H1 (cell line): ENCODE measurements around the gene ZNF211. TPM values are rescaled to one million over a fixed set of nuclear protein-coding genes. Genes with fewer than 3 reads are reported as not detected.

Source experiments
- CTCF ChIA-PET: fragments of 300-600 bp; sonication (Branson Sonifier 250); formaldehyde crosslinking; loops from one replicate; lab custom pipeline; 2021; ENCODE audit not compliant: partially characterized antibody; lab: Charles Lee
- POLR2A ChIA-PET: fragments of 300-600 bp; sonication (Branson Sonifier 250); formaldehyde crosslinking; loops from one replicate; lab custom pipeline; 2021; ENCODE audit warnings: inconsistent platforms; ENCODE audit not compliant: partially characterized antibody; lab: Charles Lee
- DNase-seq, 2 experiments: peaks; one replicate each; pipeline versions ENCODE4 v3.0.0 to v3.0.0-alpha.2; 2010 to 2022; ENCODE audit warnings: low spot score in 2 of 2, low read depth in 1 of 2, mixed read lengths in 1 of 2
- FAIRE-seq: peaks from 2 replicates; lab custom pipeline; 2011; peaks lifted over from hg19 to GRCh38; lab: Jason Lieb, UNC
- H2AFZ ChIP-seq: 2 replicates; pipeline ENCODE4 v1.8.1; 2012; ENCODE audit warnings: low read length, inconsistent platforms
- H2AK5ac ChIP-seq: 2 replicates; pipeline ENCODE4 v1.6.1; 2013; ENCODE audit warnings: low read depth, low read length
- H2BK120ac ChIP-seq: replicated peaks from 2 replicates; pipeline ENCODE3; 2013; ENCODE audit warnings: low read depth, low read length, inconsistent platforms
- H2BK12ac ChIP-seq: 2 replicates; pipeline ENCODE4 v1.6.1; 2013; ENCODE audit warnings: low read depth, low read length
- H2BK15ac ChIP-seq: 2 replicates; pipeline ENCODE4 v1.6.1; 2013; ENCODE audit warnings: low read length
- H2BK20ac ChIP-seq: 2 replicates; pipeline ENCODE4 v1.6.1; 2013; ENCODE audit warnings: low read length
- H2BK5ac ChIP-seq: 2 replicates; pipeline ENCODE4 v1.6.1; 2013; ENCODE audit warnings: low read depth, low read length
- H3K14ac ChIP-seq: 2 replicates; pipeline ENCODE4 v1.6.1; 2013; ENCODE audit warnings: inconsistent platforms; ENCODE audit not compliant: insufficient read length
- H3K18ac ChIP-seq: 2 replicates; pipeline ENCODE4 v1.6.1; 2013; ENCODE audit warnings: low read length; ENCODE audit errors: extremely low read depth
- H3K23ac ChIP-seq: 2 replicates; pipeline ENCODE4 v1.6.1; 2013; ENCODE audit warnings: inconsistent platforms; ENCODE audit not compliant: insufficient read length
- H3K23me2 ChIP-seq: 2 replicates; pipeline ENCODE4 v1.6.1; 2013; ENCODE audit warnings: low read depth, low read length
- H3K27ac ChIP-seq: 2 replicates; pipeline ENCODE4 v1.6.1; 2011; ENCODE audit warnings: low read depth, low read length, inconsistent platforms
- H3K27me3 ChIP-seq, 4 experiments: replicated peaks in 1 of 4; 1 replicate in 1 of 4; 2 replicates in 3 of 4; pipeline versions ENCODE4 v1.6.1 to v1.8.1; 2011 to 2013; ENCODE audit warnings: low read length in 3 of 4, mild to moderate bottlenecking in 3 of 4, inconsistent platforms in 2 of 4, mixed read lengths in 2 of 4, moderate library complexity in 1 of 4; ENCODE audit not compliant: control insufficient read depth in 3 of 4, insufficient read depth in 3 of 4; ENCODE audit errors: extremely low read depth in 1 of 4
- H3K36me3 ChIP-seq, 4 experiments: 2 replicates each; pipeline versions ENCODE4 v1.6.1 to v1.8.1; 2011 to 2013; ENCODE audit warnings: mild to moderate bottlenecking in 4 of 4, low read length in 3 of 4, moderate library complexity in 2 of 4, control low read depth in 1 of 4, inconsistent platforms in 1 of 4; ENCODE audit not compliant: insufficient read depth in 4 of 4, control insufficient read depth in 2 of 4
- H3K4ac ChIP-seq: replicated peaks from 2 replicates; pipeline ENCODE3; 2013; ENCODE audit warnings: low read length, low read depth, mixed read lengths, inconsistent platforms; ENCODE audit not compliant: insufficient read length
- H3K4me1 ChIP-seq, 4 experiments: replicated peaks in 1 of 4; 1 replicate in 1 of 4; 2 replicates in 3 of 4; pipeline versions ENCODE4 v1.6.1 to v1.8.1; 2011 to 2013; ENCODE audit warnings: low read length in 3 of 4, inconsistent platforms in 2 of 4, mixed read lengths in 1 of 4; ENCODE audit not compliant: insufficient read depth in 4 of 4, control insufficient read depth in 3 of 4
- H3K4me2 ChIP-seq, 2 experiments: 2 replicates each; pipeline versions ENCODE4 v1.6.1 to v1.8.1; 2011 to 2013; ENCODE audit warnings: low read depth in 2 of 2, low read length in 2 of 2, control low read depth in 1 of 2, inconsistent platforms in 1 of 2, mild to moderate bottlenecking in 1 of 2; ENCODE audit not compliant: insufficient read depth in 1 of 2
- H3K4me3 ChIP-seq, 4 experiments: fragments of 200-600, 300-600 bp in 1 of 4; sonication (generic), shearing (Covaris generic), sonication (Bioruptor Twin) in 1 of 4; 2 replicates each; pipeline versions ENCODE4 v1.5.1 to v1.8.1; 2011 to 2016; ENCODE audit warnings: low read length in 4 of 4, low read depth in 3 of 4, control low read depth in 2 of 4, inconsistent platforms in 2 of 4, mild to moderate bottlenecking in 2 of 4, mixed read lengths in 1 of 4, moderate library complexity in 1 of 4; ENCODE audit not compliant: insufficient read depth in 2 of 4; ENCODE audit errors: extremely low read depth in 1 of 4
- H3K56ac ChIP-seq: replicated peaks from 2 replicates; pipeline ENCODE3; 2013; ENCODE audit warnings: low read depth, mild to moderate bottlenecking, mixed read lengths, low read length, inconsistent platforms; ENCODE audit not compliant: insufficient read length
- H3K79me1 ChIP-seq: 2 replicates; pipeline ENCODE4 v1.6.1; 2013; ENCODE audit warnings: low read depth, low read length, control low read depth
- H3K79me2 ChIP-seq, 2 experiments: 2 replicates each; pipeline versions ENCODE4 v1.6.1 to v1.8.1; 2012 to 2013; ENCODE audit warnings: low read length in 2 of 2, mild to moderate bottlenecking in 2 of 2, inconsistent platforms in 1 of 2; ENCODE audit not compliant: insufficient read depth in 2 of 2, control insufficient read depth in 1 of 2
- H3K9ac ChIP-seq, 4 experiments: replicated peaks in 1 of 4; 1 replicate in 1 of 4; 2 replicates in 3 of 4; pipeline versions ENCODE4 v1.6.1 to v1.8.1; 2011 to 2013; ENCODE audit warnings: low read depth in 3 of 4, low read length in 3 of 4, control low read depth in 2 of 4, mild to moderate bottlenecking in 2 of 4, moderate library complexity in 2 of 4, inconsistent platforms in 1 of 4; ENCODE audit errors: extremely low read depth in 1 of 4
- H3K9me3 ChIP-seq, 2 experiments: 2 replicates each; pipeline versions ENCODE4 v1.6.1 to v1.8.1; 2012 to 2013; ENCODE audit warnings: mild to moderate bottlenecking in 2 of 2, moderate library complexity in 2 of 2, control low read depth in 1 of 2, inconsistent platforms in 1 of 2, low read depth in 1 of 2, low read length in 1 of 2, mixed read lengths in 1 of 2; ENCODE audit not compliant: insufficient read depth in 2 of 2
- H4K20me1 ChIP-seq, 2 experiments: replicated peaks in 1 of 2; 2 replicates each; pipeline versions ENCODE3 to v1.8.1; 2011 to 2013; ENCODE audit warnings: inconsistent platforms in 2 of 2, low read length in 2 of 2, mild to moderate bottlenecking in 1 of 2; ENCODE audit not compliant: insufficient read depth in 2 of 2, control insufficient read depth in 1 of 2
- H4K5ac ChIP-seq: 2 replicates; pipeline ENCODE4 v1.6.1; 2013; ENCODE audit warnings: low read length, low read depth, mixed read lengths, inconsistent platforms; ENCODE audit not compliant: insufficient read length
- H4K8ac ChIP-seq: 2 replicates; pipeline ENCODE4 v1.8.0; 2013; ENCODE audit warnings: mild to moderate bottlenecking, moderate library complexity, low read length, inconsistent platforms; ENCODE audit not compliant: insufficient read depth; ENCODE audit errors: extremely low read depth
- H4K91ac ChIP-seq: replicated peaks from 2 replicates; pipeline ENCODE3; 2013; ENCODE audit warnings: low read length, mixed read lengths, inconsistent platforms; ENCODE audit not compliant: insufficient read length
- ATF3 ChIP-seq: IDR thresholded peaks from 2 replicates; pipeline ENCODE4 v1.6.1; 2011; ENCODE audit warnings: low read depth, mild to moderate bottlenecking, low read length; ENCODE audit not compliant: insufficient read depth
- BACH1 ChIP-seq: IDR thresholded peaks from 2 replicates; pipeline ENCODE4 v1.6.1; 2012; ENCODE audit warnings: low read length, improper control_type of control experiment
- BCL11A ChIP-seq, 2 experiments: IDR thresholded peaks; one replicate each; pipeline ENCODE4 v1.6.1; 2011; ENCODE audit warnings: low read depth in 2 of 2, low read length in 2 of 2, mild to moderate bottlenecking in 2 of 2
- CBX8 ChIP-seq: fragments of 300-800, 300-1000 bp; sonication (generic); IDR thresholded peaks from 2 replicates; pipeline ENCODE4 v1.7.1; 2016; ENCODE audit warnings: low read depth, low read length, borderline replicate concordance
- CHD2 ChIP-seq: IDR thresholded peaks from 2 replicates; pipeline ENCODE4 v1.6.1; 2012; ENCODE audit warnings: low read length, improper control_type of control experiment
- CREB1 ChIP-seq: IDR thresholded peaks from 2 replicates; pipeline ENCODE4 v1.6.1; 2012; ENCODE audit warnings: inconsistent platforms
- GABPA ChIP-seq: IDR thresholded peaks from 2 replicates; pipeline ENCODE4 v1.6.1; 2011; ENCODE audit warnings: mild to moderate bottlenecking, low read length, moderate library complexity, borderline replicate concordance; ENCODE audit not compliant: insufficient read depth
- RAD21 ChIP-seq, 2 experiments: IDR thresholded peaks in 1 of 2; conservative IDR thresholded peaks in 1 of 2; 2 replicates each; pipeline ENCODE4 v1.6.1; 2011; ENCODE audit warnings: low read depth in 2 of 2, low read length in 2 of 2, improper control_type of control experiment in 1 of 2, inconsistent platforms in 1 of 2, mild to moderate bottlenecking in 1 of 2, moderate library complexity in 1 of 2
- RNF2 ChIP-seq: fragments of 200-900, 300-1000 bp; sonication (generic); IDR thresholded peaks from 2 replicates; pipeline ENCODE4 v1.7.1; 2016; ENCODE audit warnings: borderline replicate concordance, low read depth, mild to moderate bottlenecking, antibody characterized with exemption, low read length; ENCODE audit not compliant: poor library complexity, severe bottlenecking; ENCODE audit errors: missing control alignments
- SIN3A ChIP-seq, 2 experiments: IDR thresholded peaks in 1 of 2; conservative IDR thresholded peaks in 1 of 2; 2 replicates each; pipeline ENCODE4 v1.6.1; 2011 to 2012; ENCODE audit warnings: low read length in 2 of 2, improper control_type of control experiment in 1 of 2, low read depth in 1 of 2, mild to moderate bottlenecking in 1 of 2
- TBP ChIP-seq: IDR thresholded peaks from 2 replicates; pipeline ENCODE4 v1.6.1; 2011; ENCODE audit warnings: low read depth, low read length, improper control_type of control experiment
- YY1 ChIP-seq: IDR thresholded peaks from 2 replicates; pipeline ENCODE4 v1.6.1; 2011; ENCODE audit warnings: low read depth, mild to moderate bottlenecking, low read length
- WGBS, 2 experiments: shearing (Covaris generic) in 1 of 2; methylation state at CpG; one replicate each; pipeline versions ENCODE4 v1.1.6 to v1.1.7; 2013 to 2015; ENCODE audit warnings: low lambda C conversion rate in 2 of 2, mixed read lengths in 2 of 2, inconsistent platforms in 1 of 2, low coverage in 1 of 2, missing lambda C conversion rate in 1 of 2; ENCODE audit not compliant: insufficient replicate concordance in 2 of 2, insufficient coverage in 1 of 2, insufficient read length in 1 of 2; ENCODE audit errors: extremely low coverage in 1 of 2, missing lambda C conversion rate in 1 of 2; 5-methylcytosine and 5-hydroxymethylcytosine counted together
- polyA plus RNA-seq, 7 experiments: library from polyadenylated mRNA; depleted of rRNA in 3 of 7; stranded (reverse) in 5 of 7; unstranded in 2 of 7; fragments of >200 nt in 5 of 7; fragments of 200-250 nt in 2 of 7; gene quantifications; 1 replicate in 5 of 7; 2 replicates in 1 of 7; 4 replicates in 1 of 7; pipeline versions ENCODE4 v1.2.1 to v1.2.3, GENCODE V29; 2011 to 2013; ENCODE audit warnings: missing spikeins in 2 of 7, mixed read lengths in 2 of 7
- total RNA-seq: library from RNA; stranded (reverse); fragmentation: NEBNext Ultra II Directional; extraction: Animal tissue kit (Norgen Biotek cat#: 25700); gene quantifications from 2 replicates; pipeline ENCODE4 v1.2.1, GENCODE V29; 2021

Gene ZNF211
- total and polyA plus RNA-seq, 2 of the 8 experiments (the other 6 are each of a cell fraction or from before 2014, with no cell fraction given): 7.5 to 15.7 TPM

- Histone ChIP-seq H2BK120ac (no peak overlapping the region), H4K8ac (no peak overlapping the region), H4K91ac (no peak overlapping the region), H2BK20ac (no peak overlapping the region), H3K79me1 (no peaks in the 10 kb centered on the region), H3K27me3 (peaks cover 0 to 2% (median 0%) of the 10 kb centered on the region in 4 experiments; a peak in 1 of 7 replicates), H2AFZ (no peak overlapping the region), H3K27ac (no peak overlapping the region), H3K9ac (no peak overlapping the region), H4K20me1 (no peaks in the 10 kb centered on the region), H3K4me2 (no peak overlapping the region), H3K9me3 (peaks cover 12 to 14% of the 10 kb centered on the region in 2 experiments; a peak in 3 of 4 replicates), H2BK12ac (no peak overlapping the region), H2AK5ac (no peak overlapping the region), H3K4ac (no peak overlapping the region), H3K4me1 (no peaks in the 10 kb centered on the region), H2BK15ac (no peak overlapping the region), H3K79me2 (no peaks in the 10 kb centered on the region), H3K23me2 (no peaks in the 10 kb centered on the region), H4K5ac (no peak overlapping the region), H3K14ac (no peak overlapping the region), H3K4me3 (no peak overlapping the region), H3K23ac (no peak overlapping the region), H3K18ac (no peak overlapping the region), H2BK5ac (no peak overlapping the region), H3K36me3 (peaks cover 10 to 39% (median 27%) of the 10 kb centered on the region in 4 experiments; a peak in 7 of 8 replicates), H3K56ac (no peak overlapping the region)
- WGBS, 2 experiments: 90% methylated on average over 4 of the region's 4 CpGs; no CpG with 5 or more reads in 1 of the 2 experiments
- DNase-seq (no peak), FAIRE-seq (no peak)
- POLR2A ChIA-PET: interaction anchor here (0.9 to 1.3 kb wide), 3 partner anchors 8 to 39 kb away, joined by 3 read pairs; partner anchors contain the start of genes ZNF211 and ZNF551
- CTCF ChIA-PET: interaction anchor here (0.5 kb wide), 2 partner anchors 18 to 177 kb away, joined by 3 to 4 read pairs; no protein-coding TSS in a partner anchor
- TF ChIP-seq SIN3A (conservative IDR thresholded peaks at IDR 0.05 in 1 of 2, IDR thresholded peaks at IDR 0.05 in 1 of 2; ENCODE audit: low read depth in 1 of 2, low read length in 2 of 2) (no peak), YY1 (no peak), TBP (no peak), BACH1 (no peak), GABPA (no peak), CREB1 (no peak), RAD21 (IDR thresholded peaks at IDR 0.05 in 1 of 2, conservative IDR thresholded peaks at IDR 0.05 in 1 of 2; ENCODE audit: low read depth in 2 of 2, low read length in 2 of 2) (no peak), CBX8 (no peak), RNF2 (no peak), BCL11A (IDR thresholded peaks at IDR 0.05; ENCODE audit: low read depth in 2 of 2, low read length in 2 of 2) (no peak), CHD2 (no peak), ATF3 (no peak)
Measured at GRCh38 chr19:57642396-57643046, 9.6 kb downstream of the ZNF211 start.
